ENCODE data around the gene KCNA5.

KCNA5 gene

DNA sequence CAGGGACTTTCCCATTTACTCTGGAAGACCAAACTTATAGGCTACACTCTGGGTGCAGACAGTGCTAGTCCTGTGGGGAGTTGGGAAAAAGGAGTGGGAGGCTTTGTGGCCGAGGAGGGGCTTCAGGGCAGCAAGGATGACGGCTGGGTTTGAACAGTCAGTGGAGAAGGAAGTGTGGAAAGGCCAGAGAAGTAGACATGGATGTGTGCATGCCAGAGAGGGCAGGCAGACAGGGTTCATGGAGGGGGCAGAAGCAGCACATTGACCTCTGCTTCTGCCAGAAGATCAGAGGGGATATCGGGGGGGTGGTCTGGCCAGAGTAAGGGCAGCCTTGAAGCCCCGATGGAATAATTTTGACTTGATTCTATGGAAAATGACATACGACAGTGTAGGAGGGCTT, 27.2 kb upstream of the KCNA5 start:
- peaks cover 3% of the 10 kb centered on the region for H3K27me3 ChIP-seq (ENCODE audit: insufficient read depth, poor library complexity, severe bottlenecking)
- H3K27ac ChIP-seq (replicated peaks), result no peak overlapping the region
- no peak overlapping the region for H3K4me3 ChIP-seq (replicated peaks; ENCODE audit: insufficient read depth, low read length)
- TF ChIP-seq, protein P1, sequence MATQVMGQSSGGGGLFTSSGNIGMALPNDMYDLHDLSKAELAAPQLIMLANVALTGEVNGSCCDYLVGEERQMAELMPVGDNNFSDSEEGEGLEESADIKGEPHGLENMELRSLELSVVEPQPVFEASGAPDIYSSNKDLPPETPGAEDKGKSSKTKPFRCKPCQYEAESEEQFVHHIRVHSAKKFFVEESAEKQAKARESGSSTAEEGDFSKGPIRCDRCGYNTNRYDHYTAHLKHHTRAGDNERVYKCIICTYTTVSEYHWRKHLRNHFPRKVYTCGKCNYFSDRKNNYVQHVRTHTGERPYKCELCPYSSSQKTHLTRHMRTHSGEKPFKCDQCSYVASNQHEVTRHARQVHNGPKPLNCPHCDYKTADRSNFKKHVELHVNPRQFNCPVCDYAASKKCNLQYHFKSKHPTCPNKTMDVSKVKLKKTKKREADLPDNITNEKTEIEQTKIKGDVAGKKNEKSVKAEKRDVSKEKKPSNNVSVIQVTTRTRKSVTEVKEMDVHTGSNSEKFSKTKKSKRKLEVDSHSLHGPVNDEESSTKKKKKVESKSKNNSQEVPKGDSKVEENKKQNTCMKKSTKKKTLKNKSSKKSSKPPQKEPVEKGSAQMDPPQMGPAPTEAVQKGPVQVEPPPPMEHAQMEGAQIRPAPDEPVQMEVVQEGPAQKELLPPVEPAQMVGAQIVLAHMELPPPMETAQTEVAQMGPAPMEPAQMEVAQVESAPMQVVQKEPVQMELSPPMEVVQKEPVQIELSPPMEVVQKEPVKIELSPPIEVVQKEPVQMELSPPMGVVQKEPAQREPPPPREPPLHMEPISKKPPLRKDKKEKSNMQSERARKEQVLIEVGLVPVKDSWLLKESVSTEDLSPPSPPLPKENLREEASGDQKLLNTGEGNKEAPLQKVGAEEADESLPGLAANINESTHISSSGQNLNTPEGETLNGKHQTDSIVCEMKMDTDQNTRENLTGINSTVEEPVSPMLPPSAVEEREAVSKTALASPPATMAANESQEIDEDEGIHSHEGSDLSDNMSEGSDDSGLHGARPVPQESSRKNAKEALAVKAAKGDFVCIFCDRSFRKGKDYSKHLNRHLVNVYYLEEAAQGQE (IDR thresholded peaks at IDR 0.05; ENCODE audit: insufficient replicate concordance, low read depth), result no peak
- TF ChIP-seq, protein P2, sequence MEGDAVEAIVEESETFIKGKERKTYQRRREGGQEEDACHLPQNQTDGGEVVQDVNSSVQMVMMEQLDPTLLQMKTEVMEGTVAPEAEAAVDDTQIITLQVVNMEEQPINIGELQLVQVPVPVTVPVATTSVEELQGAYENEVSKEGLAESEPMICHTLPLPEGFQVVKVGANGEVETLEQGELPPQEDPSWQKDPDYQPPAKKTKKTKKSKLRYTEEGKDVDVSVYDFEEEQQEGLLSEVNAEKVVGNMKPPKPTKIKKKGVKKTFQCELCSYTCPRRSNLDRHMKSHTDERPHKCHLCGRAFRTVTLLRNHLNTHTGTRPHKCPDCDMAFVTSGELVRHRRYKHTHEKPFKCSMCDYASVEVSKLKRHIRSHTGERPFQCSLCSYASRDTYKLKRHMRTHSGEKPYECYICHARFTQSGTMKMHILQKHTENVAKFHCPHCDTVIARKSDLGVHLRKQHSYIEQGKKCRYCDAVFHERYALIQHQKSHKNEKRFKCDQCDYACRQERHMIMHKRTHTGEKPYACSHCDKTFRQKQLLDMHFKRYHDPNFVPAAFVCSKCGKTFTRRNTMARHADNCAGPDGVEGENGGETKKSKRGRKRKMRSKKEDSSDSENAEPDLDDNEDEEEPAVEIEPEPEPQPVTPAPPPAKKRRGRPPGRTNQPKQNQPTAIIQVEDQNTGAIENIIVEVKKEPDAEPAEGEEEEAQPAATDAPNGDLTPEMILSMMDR (IDR thresholded peaks at IDR 0.05; ENCODE audit: insufficient read depth, low read length), result no peak
- TF ChIP-seq POLR2AphosphoS5 (IDR thresholded peaks at IDR 0.05; ENCODE audit: low read depth) (no peak), GABPA (IDR thresholded peaks at IDR 0.05; ENCODE audit: low read depth) (no peak), SPI1 (IDR thresholded peaks at IDR 0.05; ENCODE audit: borderline replicate concordance, low read depth) (no peak)
- no peak for DNase-seq (ENCODE audit: low read depth in 1 of 2, low spot score in 1 of 2)

DNA sequence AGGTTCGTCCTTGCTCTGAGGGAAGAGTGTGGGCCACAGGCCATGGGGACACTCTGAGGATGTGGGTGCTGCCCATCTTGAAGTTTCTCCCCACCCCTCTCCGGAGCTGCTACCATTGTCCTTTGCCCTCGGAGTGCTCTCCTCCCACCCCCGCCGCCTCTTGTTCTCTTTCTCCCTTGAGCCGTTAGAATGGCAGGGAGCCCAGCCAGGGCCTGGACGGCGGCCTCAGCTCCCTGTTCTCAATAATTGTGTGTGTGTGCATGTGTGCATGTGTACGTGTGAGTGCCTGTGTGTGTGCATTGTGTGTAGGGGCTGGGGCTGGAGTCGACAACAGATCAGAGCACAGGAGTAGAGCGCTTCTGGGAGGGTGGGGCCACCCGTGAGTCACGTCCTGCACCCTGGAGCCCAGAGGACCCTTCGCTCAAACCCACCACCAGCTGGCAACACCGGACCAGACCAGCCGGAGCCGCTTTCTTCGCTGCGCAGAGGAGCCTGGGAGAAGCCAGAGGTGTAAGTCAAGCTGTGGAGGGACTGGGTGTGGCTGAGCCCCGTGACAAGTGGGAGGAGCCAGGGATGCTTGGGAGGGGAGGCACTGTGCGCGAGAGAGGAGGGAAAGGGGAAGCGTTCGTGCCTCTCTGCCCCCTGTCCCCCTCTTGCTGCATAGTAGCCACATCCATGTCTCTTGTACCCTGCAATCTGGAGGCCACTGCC, 25.9 kb upstream of the KCNA5 start:
- no peak for DNase-seq (ENCODE audit: low read depth in 1 of 2, low spot score in 1 of 2)
- no peak overlapping the region for H3K27ac ChIP-seq (replicated peaks)
- no peak overlapping the region for H3K4me3 ChIP-seq (replicated peaks; ENCODE audit: insufficient read depth, low read length)
- no peaks in the 10 kb centered on the region for H3K27me3 ChIP-seq (ENCODE audit: insufficient read depth, poor library complexity, severe bottlenecking)
- TF ChIP-seq, protein P2 (IDR thresholded peaks at IDR 0.05; ENCODE audit: insufficient read depth, low read length), result no peak
- TF ChIP-seq GABPA (IDR thresholded peaks at IDR 0.05; ENCODE audit: low read depth) (no peak), POLR2AphosphoS5 (IDR thresholded peaks at IDR 0.05; ENCODE audit: low read depth) (no peak), SPI1 (IDR thresholded peaks at IDR 0.05; ENCODE audit: borderline replicate concordance, low read depth) (no peak)
- TF ChIP-seq, protein P1 (IDR thresholded peaks at IDR 0.05; ENCODE audit: insufficient replicate concordance, low read depth), result no peak

DNA sequence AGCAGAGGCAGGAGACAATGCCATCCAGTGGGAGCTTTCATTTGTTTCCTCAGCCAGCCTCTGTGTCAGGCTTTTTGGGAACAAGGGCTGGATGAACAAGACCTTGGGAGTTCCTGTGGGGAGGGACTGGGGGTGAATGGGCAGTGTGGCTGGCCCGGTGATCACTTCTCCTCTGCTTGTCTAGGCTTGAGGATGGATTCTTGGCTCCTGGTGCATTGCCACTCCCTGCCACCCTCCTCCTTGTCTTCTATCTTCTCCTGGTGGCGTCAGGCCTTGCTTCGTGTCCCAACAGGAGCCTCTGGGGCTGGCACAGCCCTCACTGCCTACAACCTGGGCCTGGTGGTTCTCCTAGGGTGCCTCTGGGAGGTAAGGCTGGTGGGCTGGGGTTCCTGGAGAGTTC, 25.0 kb upstream of the KCNA5 start:
- no peak for DNase-seq (ENCODE audit: low read depth in 1 of 2, low spot score in 1 of 2)
- TF ChIP-seq, protein P1 (IDR thresholded peaks at IDR 0.05; ENCODE audit: insufficient replicate concordance, low read depth), result no peak
- TF ChIP-seq GABPA (IDR thresholded peaks at IDR 0.05; ENCODE audit: low read depth) (no peak), POLR2AphosphoS5 (IDR thresholded peaks at IDR 0.05; ENCODE audit: low read depth) (no peak), SPI1 (IDR thresholded peaks at IDR 0.05; ENCODE audit: borderline replicate concordance, low read depth) (no peak)
- TF ChIP-seq, protein P2 (IDR thresholded peaks at IDR 0.05; ENCODE audit: insufficient read depth, low read length), result no peak
- no peak overlapping the region for H3K4me3 ChIP-seq (replicated peaks; ENCODE audit: insufficient read depth, low read length)
- no peaks in the 10 kb centered on the region for H3K27me3 ChIP-seq (ENCODE audit: insufficient read depth, poor library complexity, severe bottlenecking)
- no peak overlapping the region for H3K27ac ChIP-seq (replicated peaks)

Data from HL-60 (cell line).